Activated T-helper 1 cell treated with anti-CD3 and anti-CD28 coated beads, Interleukin-12 subunit alpha, Interleukin-12 subunit beta, Interleukin-2, Interleukin-4 antibody, amounts not matched to agents 30 ng/mL and 10 ng/mL and 1 ng/mL, durations not matched to agents 14 hours and 24 hours and 36 hours (primary cell): Measurements from ENCODE around the gene AFG1L. TPM values are rescaled to one million over a fixed set of nuclear protein-coding genes. Genes with fewer than 3 reads are reported as not detected.
"Not testable (repeated sequence)": the region's sequence is repeated elsewhere in the genome, so short reads cannot be mapped to it uniquely, and the experiment has no call there.

Source experiments
- DNase-seq: peaks from one replicate; pipeline ENCODE4 v3.0.0; 2021; ENCODE audit warnings: low spot score
- H3K27ac Mint-ChIP-seq: one replicate; pipeline ENCODE4 v1.8.0; 2021; ENCODE audit warnings: mild to moderate bottlenecking, mixed read lengths
- H3K27me3 Mint-ChIP-seq: one replicate; pipeline ENCODE4 v1.8.0; 2022; ENCODE audit warnings: mild to moderate bottlenecking, moderate library complexity, mixed read lengths; ENCODE audit not compliant: insufficient read depth
- H3K36me3 Mint-ChIP-seq: one replicate; pipeline ENCODE4 v1.8.0; 2021; ENCODE audit warnings: low read depth, mixed read lengths
- H3K4me1 Mint-ChIP-seq: one replicate; pipeline ENCODE4 v1.8.0; 2021; ENCODE audit warnings: low read depth, mixed read lengths
- H3K4me3 Mint-ChIP-seq: one replicate; pipeline ENCODE4 v1.8.0; 2021; ENCODE audit warnings: mild to moderate bottlenecking, moderate library complexity, mixed read lengths
- H3K9me3 Mint-ChIP-seq: one replicate; pipeline ENCODE4 v1.8.0; 2021; ENCODE audit warnings: mixed read lengths
- intact Hi-C: fragments of 100-400 bp; cut with micrococcal nuclease; formaldehyde crosslinking; loops from one replicate; pipeline ENCODE4 v1.15.1; 2024
- total RNA-seq: library from RNA; stranded (reverse); gene quantifications from 2 replicates; pipeline ENCODE4 v1.2.3, GENCODE V29; 2022

AFG1L gene
- total RNA-seq, 1 donor from 2014 or later: 4.3 TPM

DNA sequence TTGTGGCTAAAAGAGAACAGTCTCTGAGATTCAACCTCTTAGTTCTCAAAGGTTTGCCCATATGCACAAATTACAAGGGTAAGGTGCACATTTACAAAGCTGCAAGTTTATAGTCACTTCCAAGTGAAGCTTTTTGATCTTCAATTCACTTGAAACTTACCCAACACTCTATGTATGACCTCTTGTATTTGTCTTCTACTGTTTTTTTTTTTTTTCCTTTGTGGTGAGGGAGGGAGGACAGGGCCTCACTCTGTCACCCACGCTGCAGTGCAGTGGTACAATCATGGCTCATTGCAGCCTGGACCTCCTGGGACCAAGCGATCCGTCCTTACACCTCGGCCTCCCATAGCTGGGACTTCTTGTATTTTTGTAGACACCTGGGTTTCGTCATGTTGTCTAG, 261.4 kb downstream of the AFG1L start:
- H3K9me3 Mint-ChIP-seq: no peaks in the 10 kb centered on the region
- no peak for DNase-seq
- H3K27ac Mint-ChIP-seq: peak overlapping the region; percentile 72
- peaks cover 22% of the 10 kb centered on the region for H3K4me1 Mint-ChIP-seq
- no peaks in the 10 kb centered on the region for H3K36me3 Mint-ChIP-seq
- peaks cover 46% of the 10 kb centered on the region for H3K27me3 Mint-ChIP-seq
- H3K4me3 Mint-ChIP-seq: peak overlapping the region; percentile 73
- intact Hi-C loops: loop anchor here (5.0 to 10.0 kb wide), 4 partner anchors 386 to 1136 kb away; partner anchors contain the start of genes AK9 and FIG4

GRCh38 chr6:108556866-108557493, 262.1 kb downstream of the AFG1L start:
- Mint-ChIP-seq H3K27ac (peak overlapping the region; percentile 29), H3K27me3 (peaks cover 46% of the 10 kb centered on the region), H3K4me3 (peak overlapping the region; percentile 73), H3K4me1 (peaks cover 22% of the 10 kb centered on the region), H3K36me3 (peaks cover under 1% of the 10 kb centered on the region), H3K9me3 (no peaks in the 10 kb centered on the region)
- no peak for DNase-seq
- intact Hi-C loops: loop anchor here (1.0 to 10.0 kb wide), 5 partner anchors 225 to 1135 kb away; partner anchors contain the start of genes AK9 and FIG4

- intact Hi-C loops: loop anchor here (1.0 to 10.0 kb wide), 17 partner anchors 225 to 1621 kb away; partner anchors contain the start of genes AK9, ARMC2, CEP57L1 and FIG4
These were observed 262.9 kb downstream of the AFG1L start for GRCh38 chr6:108557494-108558371.

GRCh38 chr6:108558372-108559096, 263.7 kb downstream of the AFG1L start:
- H3K4me1 Mint-ChIP-seq: peaks cover 32% of the 10 kb centered on the region
- intact Hi-C loops: loop anchor here (1.0 to 10.0 kb wide), 16 partner anchors 264 to 1620 kb away; partner anchors contain the start of genes AK9, ARMC2, CEP57L1 and FIG4
- peak overlapping the region; percentile 88 for H3K4me3 Mint-ChIP-seq

More at GRCh38 chr6:108557494-108558371, 262.9 kb downstream of the AFG1L start:
- Mint-ChIP-seq H3K27ac (peak overlapping the region; percentile 91), H3K27me3 (peaks cover 47% of the 10 kb centered on the region), H3K9me3 (no peaks in the 10 kb centered on the region), H3K36me3 (peaks cover 7% of the 10 kb centered on the region), H3K4me1 (peaks cover 27% of the 10 kb centered on the region), H3K4me3 (peak overlapping the region; percentile 88)
- DNase-seq: peak; percentile 54

GRCh38 chr6:108559097-108559883, 264.4 kb downstream of the AFG1L start:
- intact Hi-C loops: loop anchor here (2.0 to 10.0 kb wide), 7 partner anchors 383 to 1620 kb away; partner anchors contain the start of genes AK9, FIG4, WASF1 and ZBTB24
- Mint-ChIP-seq H3K27ac (peak overlapping the region; percentile 91), H3K27me3 (peaks cover 49% of the 10 kb centered on the region), H3K4me1 (peaks cover 38% of the 10 kb centered on the region), H3K9me3 (no peaks in the 10 kb centered on the region), H3K36me3 (peaks cover 12% of the 10 kb centered on the region), H3K4me3 (peak overlapping the region; percentile 88)
- peak; percentile 82 for DNase-seq

More at GRCh38 chr6:108558372-108559096, 263.7 kb downstream of the AFG1L start:
- peak; percentile 95 for DNase-seq
- Mint-ChIP-seq H3K27me3 (peaks cover 47% of the 10 kb centered on the region), H3K27ac (peak overlapping the region; percentile 91), H3K9me3 (no peaks in the 10 kb centered on the region), H3K36me3 (peaks cover 12% of the 10 kb centered on the region)

GRCh38 chr6:108559884-108560462, 265.1 kb downstream of the AFG1L start:
- Mint-ChIP-seq H3K27ac (peak overlapping the region; percentile 52), H3K4me3 (peak overlapping the region; percentile 82), H3K27me3 (peaks cover 44% of the 10 kb centered on the region), H3K4me1 (peaks cover 45% of the 10 kb centered on the region), H3K36me3 (peaks cover 12% of the 10 kb centered on the region), H3K9me3 (no peaks in the 10 kb centered on the region)
- DNase-seq: no peak
- intact Hi-C loops: loop anchor here (2.0 to 10.0 kb wide), 7 partner anchors 382 to 1619 kb away; partner anchors contain the start of genes AK9, FIG4, WASF1 and ZBTB24

- peaks cover 12% of the 10 kb centered on the region for H3K36me3 Mint-ChIP-seq
- H3K27ac Mint-ChIP-seq: peak within 1 kb of the TSS; percentile 52
- peaks cover 52% of the 10 kb centered on the region for H3K4me1 Mint-ChIP-seq
- H3K27me3 Mint-ChIP-seq: peaks cover 43% of the 10 kb centered on the region
- no peaks in the 10 kb centered on the region for H3K9me3 Mint-ChIP-seq
- intact Hi-C loops: no loop called here
- peak within 1 kb of the TSS; percentile 82 for H3K4me3 Mint-ChIP-seq
- DNase-seq: peak; percentile 37
These were observed 265.8 kb downstream of the AFG1L start, which contains the start of gene FOXO3 for GRCh38 chr6:108560463-108561308. Gene FOXO3 (plus strand): TSS chr6:108560917. CDS start chr6:108561209, 292 bp downstream.

DNA sequence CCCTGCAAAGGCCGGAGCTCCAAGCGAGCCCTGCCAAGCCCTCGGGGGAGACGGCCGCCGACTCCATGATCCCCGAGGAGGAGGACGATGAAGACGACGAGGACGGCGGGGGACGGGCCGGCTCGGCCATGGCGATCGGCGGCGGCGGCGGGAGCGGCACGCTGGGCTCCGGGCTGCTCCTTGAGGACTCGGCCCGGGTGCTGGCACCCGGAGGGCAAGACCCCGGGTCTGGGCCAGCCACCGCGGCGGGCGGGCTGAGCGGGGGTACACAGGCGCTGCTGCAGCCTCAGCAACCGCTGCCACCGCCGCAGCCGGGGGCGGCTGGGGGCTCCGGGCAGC, 266.4 kb downstream of the AFG1L start:
- DNase-seq, H3K4me3 Mint-ChIP-seq, H3K27ac Mint-ChIP-seq, intact Hi-C loops, H3K9me3 Mint-ChIP-seq: not testable (repeated sequence)
- peaks cover 56% of the 10 kb centered on the region for H3K4me1 Mint-ChIP-seq
- H3K36me3 Mint-ChIP-seq: peaks cover 16% of the 10 kb centered on the region
- peaks cover 47% of the 10 kb centered on the region for H3K27me3 Mint-ChIP-seq

DNA sequence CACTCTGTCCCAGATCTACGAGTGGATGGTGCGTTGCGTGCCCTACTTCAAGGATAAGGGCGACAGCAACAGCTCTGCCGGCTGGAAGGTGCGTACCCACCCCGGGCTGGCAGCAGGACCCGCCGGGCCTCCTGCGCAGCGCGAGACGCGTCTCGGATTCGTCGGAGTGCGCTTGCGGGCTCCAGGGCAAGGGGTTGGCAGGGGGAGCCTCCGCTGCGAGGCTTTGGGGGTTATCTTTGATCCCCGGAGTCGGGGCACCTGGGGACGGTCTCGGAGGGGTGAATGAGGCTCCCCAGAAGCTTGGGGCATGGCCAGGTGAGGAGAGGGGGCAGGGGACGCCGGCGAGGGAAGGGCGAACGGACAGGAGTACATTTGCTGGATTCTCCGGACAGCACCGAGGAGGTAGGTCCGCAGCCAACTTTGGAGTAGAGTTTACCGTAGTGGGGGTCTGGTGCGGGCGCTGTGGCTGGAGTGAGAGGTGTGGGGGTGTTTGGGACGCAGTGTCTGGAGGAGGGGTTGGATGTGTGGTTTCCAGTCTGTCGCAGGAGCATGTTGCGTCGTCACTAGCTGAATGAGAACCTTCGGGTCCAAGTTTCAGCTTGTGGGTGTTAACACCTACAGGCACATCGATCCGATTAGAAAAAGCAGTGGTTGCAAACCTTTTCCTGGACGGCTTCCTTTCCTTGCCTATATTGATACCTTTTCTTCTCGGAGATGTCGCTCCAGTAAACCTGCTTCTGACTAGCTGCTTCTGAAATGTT, 267.1 kb downstream of the AFG1L start:
- no peak for DNase-seq
- Mint-ChIP-seq H3K27ac (peak overlapping the region; percentile 19), H3K36me3 (peaks cover 21% of the 10 kb centered on the region), H3K4me3 (peak overlapping the region; percentile 76), H3K9me3 (no peaks in the 10 kb centered on the region), H3K4me1 (peaks cover 49% of the 10 kb centered on the region), H3K27me3 (peaks cover 45% of the 10 kb centered on the region)
- intact Hi-C loops: no loop called here

DNA sequence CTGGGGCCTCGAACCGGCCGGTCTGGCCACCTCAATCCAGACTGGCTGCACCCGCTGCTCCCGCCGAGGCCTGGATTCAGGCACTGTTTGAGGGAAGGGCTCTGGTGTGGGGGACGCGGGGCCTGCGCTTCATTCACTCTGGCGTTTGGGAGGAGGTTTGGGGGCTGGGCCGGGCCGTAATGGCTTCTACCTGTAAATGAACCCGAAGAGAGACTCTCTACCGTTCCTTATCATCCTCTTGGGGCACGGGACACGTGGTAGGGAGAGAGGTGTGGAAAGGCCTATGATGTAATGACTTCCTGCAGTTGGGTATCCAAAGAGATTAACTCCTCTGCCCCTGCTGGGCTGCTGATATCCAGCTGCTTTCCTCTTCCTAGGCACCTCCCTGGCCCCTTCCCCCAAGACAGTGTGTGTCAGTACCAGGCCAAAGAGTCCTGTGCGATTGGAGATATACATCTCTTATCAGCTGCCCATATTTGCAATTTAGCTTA, 267.7 kb downstream of the AFG1L start:
- Mint-ChIP-seq H3K4me1 (peaks cover 44% of the 10 kb centered on the region), H3K36me3 (peaks cover 25% of the 10 kb centered on the region), H3K9me3 (no peaks in the 10 kb centered on the region), H3K4me3 (peak overlapping the region; percentile 76), H3K27ac (peak overlapping the region; percentile 19), H3K27me3 (peaks cover 44% of the 10 kb centered on the region)
- intact Hi-C loops: no loop called here
- DNase-seq: no peak
